H1 (cell line): ENCODE results near the gene ZNF414. TPM values are rescaled to one million over a fixed set of nuclear protein-coding genes. Genes with fewer than 3 reads are reported as not detected.

Experiments
- BCL11A ChIP-seq, 2 experiments: IDR thresholded peaks; one replicate each; pipeline ENCODE4 v1.6.1; 2011; ENCODE audit warnings: low read depth in 2 of 2, low read length in 2 of 2, mild to moderate bottlenecking in 2 of 2
- CEBPB ChIP-seq: IDR thresholded peaks from 2 replicates; pipeline ENCODE4 v1.6.1; 2012; ENCODE audit warnings: low read depth, low read length
- CTBP2 ChIP-seq: IDR thresholded peaks from 2 replicates; pipeline ENCODE4 v1.7.0; 2011; ENCODE audit warnings: borderline replicate concordance, mild to moderate bottlenecking, moderate library complexity, mixed read lengths, low read length; ENCODE audit not compliant: insufficient read depth, insufficient read length
- POU5F1 ChIP-seq: IDR thresholded peaks from 2 replicates; pipeline ENCODE4 v1.6.1; 2011; ENCODE audit warnings: low read depth, mild to moderate bottlenecking, low read length, moderate library complexity
- SIX5 ChIP-seq: IDR thresholded peaks from 2 replicates; pipeline ENCODE4 v1.6.1; 2011; ENCODE audit warnings: mild to moderate bottlenecking, low read depth, low read length
- TEAD4 ChIP-seq: IDR thresholded peaks from 2 replicates; pipeline ENCODE4 v1.6.1; 2012; ENCODE audit warnings: low read depth, low read length, inconsistent platforms, mixed read lengths
- polyA plus RNA-seq, 7 experiments: library from polyadenylated mRNA; depleted of rRNA in 3 of 7; stranded (reverse) in 5 of 7; unstranded in 2 of 7; fragments of >200 nt in 5 of 7; fragments of 200-250 nt in 2 of 7; gene quantifications; 1 replicate in 5 of 7; 2 replicates in 1 of 7; 4 replicates in 1 of 7; pipeline versions ENCODE4 v1.2.1 to v1.2.3, GENCODE V29; 2011 to 2013; ENCODE audit warnings: missing spikeins in 2 of 7, mixed read lengths in 2 of 7
- total RNA-seq: library from RNA; stranded (reverse); fragmentation: NEBNext Ultra II Directional; extraction: Animal tissue kit (Norgen Biotek cat#: 25700); gene quantifications from 2 replicates; pipeline ENCODE4 v1.2.1, GENCODE V29; 2021

The ZNF414 gene
- total and polyA plus RNA-seq, 2 of the 8 experiments (the other 6 are each of a cell fraction or from before 2014, with no cell fraction given) = 9.7 to 26.8 TPM

- TF ChIP-seq POU5F1 (no peak), SIX5 (no peak), CEBPB (no peak), BCL11A (IDR thresholded peaks at IDR 0.05; ENCODE audit: low read depth in 2 of 2, low read length in 2 of 2) (no peak), CTBP2 (no peak), TEAD4 (no peak)
Measured at GRCh38 chr19:8483165-8483564, 30.8 kb downstream of the ZNF414 start (continued).
